NCI-H446 (cell line): Measurements from ENCODE around the gene DAO.

Source experiments
- DNase-seq, 2 experiments: peaks; one replicate each; lab custom pipeline; 2025; lab: John Stamatoyannopoulos, UW

DAO gene

GRCh38 chr12:108918960-108919642 lies 39.2 kb downstream of the DAO start:
- no peak for DNase-seq

GRCh38 chr12:108921946-108922345 lies 42.1 kb downstream of the DAO start:
- no peak for DNase-seq

GRCh38 chr12:108922918-108923317 lies 43.0 kb downstream of the DAO start:
- DNase-seq = no peak

- DNase-seq = no peak
These were observed 48.8 kb downstream of the DAO start for GRCh38 chr12:108928695-108929094.

GRCh38 chr12:108930155-108930554 lies 50.3 kb downstream of the DAO start:
- no peak for DNase-seq

GRCh38 chr12:108930756-108931155 lies 50.9 kb downstream of the DAO start:
- no peak for DNase-seq

GRCh38 chr12:108933949-108934348 lies 54.1 kb downstream of the DAO start:
- no peak for DNase-seq

GRCh38 chr12:108935159-108935763 lies 55.4 kb downstream of the DAO start:
- no peak for DNase-seq

GRCh38 chr12:108938247-108938924 lies 58.5 kb downstream of the DAO start:
- no peak for DNase-seq

GRCh38 chr12:108939594-108939993 lies 59.7 kb downstream of the DAO start:
- DNase-seq = no peak

- no peak for DNase-seq
These were observed 60.2 kb downstream of the DAO start for GRCh38 chr12:108940138-108940537.

GRCh38 chr12:108947097-108947496 lies 67.2 kb downstream of the DAO start:
- no peak for DNase-seq

- no peak for DNase-seq
These were observed 68.5 kb downstream of the DAO start for GRCh38 chr12:108948367-108948766.

- DNase-seq = no peak
These were observed 70.1 kb downstream of the DAO start for GRCh38 chr12:108949976-108950375.
